SK-N-SH (cell line): Measurements from ENCODE around the gene SLC22A23. TPM values are rescaled to one million over a fixed set of nuclear protein-coding genes. Genes with fewer than 3 reads are reported as not detected.

Experiments
- CTCF ChIA-PET: fragments of 300-600, 350-600 bp; formaldehyde crosslinking; extraction: SDS; loops from one replicate; lab custom pipeline; 2021; lab: Yijun Ruan, JAX
- POLR2A ChIA-PET: fragments of 350-600 bp; sonication (Branson Sonifier 250); formaldehyde crosslinking; extraction: SDS; loops from one replicate; lab custom pipeline; 2020; ENCODE audit warnings: antibody characterized with exemption, inconsistent platforms; lab: Yijun Ruan, JAX
- DNase-seq: peaks from one replicate; pipeline ENCODE4 v3.0.0; 2012
- H2AFZ ChIP-seq: fragments of 200-600 bp; sonication (generic); 2 replicates; pipeline ENCODE4 v1.8.1; 2016; ENCODE audit warnings: antibody characterized with exemption, mild to moderate bottlenecking, low read depth
- H3F3A ChIP-seq: fragments of 200-600 bp; sonication (generic); replicated peaks from 2 replicates; pipeline ENCODE3; 2016; ENCODE audit warnings: antibody characterized with exemption, mild to moderate bottlenecking; ENCODE audit not compliant: insufficient read depth
- H3K27ac ChIP-seq, 2 experiments: fragments of 200-500 bp in 1 of 2; fragments of 200-600 bp in 1 of 2; sonication (Bioruptor generic) in 1 of 2; sonication (generic), shearing (Covaris generic) in 1 of 2; 2 replicates each; pipeline versions ENCODE4 v1.5.1 to v1.6.1; 2014 to 2016; ENCODE audit warnings: low read depth in 2 of 2, inconsistent platforms in 1 of 2, low read length in 1 of 2, mild to moderate bottlenecking in 1 of 2, mixed read lengths in 1 of 2
- H3K27me3 ChIP-seq: fragments of 200-600 bp; sonication (generic), shearing (Covaris generic); 2 replicates; pipeline ENCODE4 v1.6.1; 2016; ENCODE audit warnings: mixed run types; ENCODE audit not compliant: insufficient read depth
- H3K36me3 ChIP-seq, 2 experiments: fragments of 200-500 bp in 1 of 2; fragments of 200-600 bp in 1 of 2; sonication (Bioruptor generic) in 1 of 2; sonication (generic) in 1 of 2; replicated peaks in 1 of 2; 2 replicates each; pipeline versions ENCODE3 to v1.5.1; 2014 to 2016; ENCODE audit warnings: low read length in 1 of 2, mild to moderate bottlenecking in 1 of 2; ENCODE audit not compliant: insufficient read depth in 2 of 2, control insufficient read depth in 1 of 2
- H3K4me1 ChIP-seq, 2 experiments: fragments of 200-500 bp in 1 of 2; fragments of 200-600 bp in 1 of 2; sonication (Bioruptor generic) in 1 of 2; sonication (generic), shearing (Covaris generic) in 1 of 2; 2 replicates each; pipeline versions ENCODE4 v1.5.1 to v1.6.1; 2014 to 2016; ENCODE audit warnings: low read depth in 1 of 2, low read length in 1 of 2, mixed run types in 1 of 2; ENCODE audit not compliant: insufficient read depth in 2 of 2, control insufficient read depth in 1 of 2
- H3K4me2 ChIP-seq: fragments of 200-600 bp; sonication (generic), shearing (Covaris generic); 2 replicates; pipeline ENCODE4 v1.6.1; 2017; ENCODE audit warnings: mixed run types
- H3K4me3 ChIP-seq, 2 experiments: fragments of 200-500 bp in 1 of 2; fragments of 200-600 bp in 1 of 2; sonication (Bioruptor generic) in 1 of 2; sonication (generic), shearing (Covaris generic) in 1 of 2; 2 replicates each; pipeline versions ENCODE4 v1.5.1 to v1.8.1; 2014 to 2016; ENCODE audit warnings: low read depth in 2 of 2, inconsistent platforms in 1 of 2, low read length in 1 of 2, mild to moderate bottlenecking in 1 of 2, mixed read lengths in 1 of 2, moderate library complexity in 1 of 2
- H3K79me2 ChIP-seq: fragments of 200-600 bp; sonication (generic); 2 replicates; pipeline ENCODE4 v1.8.1; 2017; ENCODE audit warnings: mild to moderate bottlenecking; ENCODE audit not compliant: insufficient read depth
- H3K9ac ChIP-seq: fragments of 200-600 bp; sonication (generic); 2 replicates; pipeline ENCODE4 v1.6.1; 2017; ENCODE audit warnings: mixed run types
- H3K9me2 ChIP-seq: fragments of 200-600 bp; sonication (generic); 2 replicates; pipeline ENCODE4 v1.6.1; 2017; ENCODE audit warnings: mixed run types
- H3K9me3 ChIP-seq: fragments of 200-600 bp; sonication (generic); 2 replicates; pipeline ENCODE4 v1.6.1; 2017; ENCODE audit warnings: mixed run types, mild to moderate bottlenecking, moderate library complexity
- H4K20me1 ChIP-seq: fragments of 200-600 bp; sonication (generic); 2 replicates; pipeline ENCODE4 v1.6.1; 2017; ENCODE audit warnings: mild to moderate bottlenecking, mixed run types; ENCODE audit not compliant: insufficient read depth
- FOXJ3 ChIP-seq: sonication (generic); formaldehyde crosslinking; IDR thresholded peaks from 2 replicates; pipeline ENCODE4 v1.5.1; 2020; ENCODE audit warnings: mild to moderate bottlenecking, missing genetic modification reagents
- GATA2 ChIP-seq: sonication (generic); formaldehyde crosslinking; IDR thresholded peaks from 2 replicates; pipeline ENCODE4 v1.5.0; 2020; ENCODE audit warnings: mild to moderate bottlenecking, missing genetic modification reagents
- NFIC ChIP-seq: IDR thresholded peaks from 2 replicates; pipeline ENCODE4 v1.4.0; 2012; ENCODE audit warnings: borderline replicate concordance
- POLR2AphosphoS5 ChIP-seq: IDR thresholded peaks from 2 replicates; pipeline ENCODE4 v1.6.1; 2012; ENCODE audit warnings: low read depth, low read length
- RCOR1 ChIP-seq: fragments of 150-350 bp; IDR thresholded peaks from 2 replicates; pipeline ENCODE4 v1.6.1; 2017; ENCODE audit warnings: antibody characterized with exemption, low read length
- REST ChIP-seq: IDR thresholded peaks from 2 replicates; pipeline ENCODE4 v1.6.1; 2012; ENCODE audit warnings: mild to moderate bottlenecking, low read depth, low read length, moderate library complexity
- WGBS: methylation state at CpG from one replicate; pipeline ENCODE4 v1.1.6; 2017; ENCODE audit warnings: low lambda C conversion rate; 5-methylcytosine and 5-hydroxymethylcytosine counted together
- polyA plus RNA-seq, 3 experiments: library from polyadenylated mRNA; depleted of rRNA; stranded (reverse); fragments of >200 nt; gene quantifications; 2 replicates each; pipeline ENCODE4 v1.2.3, GENCODE V29; 2012

Gene SLC22A23
- polyA plus RNA-seq, 1 of the 3 experiments (the other 2 are of a cell fraction): not detected

DNA sequence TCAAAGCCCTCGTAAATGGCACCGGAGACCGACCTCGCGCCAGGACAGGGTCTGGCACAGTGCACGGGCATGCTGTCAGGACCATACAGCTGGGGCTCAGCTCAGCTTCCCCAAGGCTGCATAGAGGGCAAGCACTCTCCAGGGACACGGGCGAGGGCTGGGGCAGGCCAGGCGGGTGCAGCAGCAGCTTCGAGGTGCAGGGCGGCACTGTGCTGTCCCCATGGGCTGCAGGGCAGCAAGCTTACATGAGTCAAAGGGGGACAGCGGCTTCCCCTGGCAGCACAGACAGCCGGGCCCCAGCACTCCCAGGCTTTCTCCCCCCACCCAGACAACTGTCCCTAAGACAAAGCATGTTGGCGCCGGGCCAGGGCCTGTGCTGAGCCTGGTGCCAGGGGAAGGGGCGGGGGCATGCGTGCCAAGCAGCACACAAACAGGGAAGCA, 172.4 kb downstream of the SLC22A23 start:
- Histone ChIP-seq H3F3A (no peaks in the 10 kb centered on the region), H3K4me2 (no peak overlapping the region), H3K4me3 (no peak overlapping the region), H3K79me2 (no peaks in the 10 kb centered on the region), H3K9me3 (no peaks in the 10 kb centered on the region), H3K4me1 (peaks cover 7 to 14% of the 10 kb centered on the region in 2 experiments; a peak in 2 of 4 replicates), H3K27me3 (no peaks in the 10 kb centered on the region), H3K36me3 (no peaks in the 10 kb centered on the region), H3K9me2 (no peaks in the 10 kb centered on the region), H3K9ac (no peak overlapping the region), H2AFZ (no peak overlapping the region), H3K27ac (no peak overlapping the region), H4K20me1 (peaks cover 8% of the 10 kb centered on the region; the same call in 1 of the 2 replicates)
- ChIA-PET CTCF (interaction anchor here (0.5 to 7.2 kb wide), 3 partner anchors 14 to 706 kb away, joined by 3 to 158 read pairs (median 4); no protein-coding TSS in a partner anchor), POLR2A (no interaction called here)
- 89% methylated on average over 7 of the region's 17 CpGs for WGBS
- TF ChIP-seq GATA2 (CRISPR knock-in tag) (no peak), POLR2AphosphoS5 (no peak), REST (no peak)
- peak; percentile 75 for DNase-seq

DNA sequence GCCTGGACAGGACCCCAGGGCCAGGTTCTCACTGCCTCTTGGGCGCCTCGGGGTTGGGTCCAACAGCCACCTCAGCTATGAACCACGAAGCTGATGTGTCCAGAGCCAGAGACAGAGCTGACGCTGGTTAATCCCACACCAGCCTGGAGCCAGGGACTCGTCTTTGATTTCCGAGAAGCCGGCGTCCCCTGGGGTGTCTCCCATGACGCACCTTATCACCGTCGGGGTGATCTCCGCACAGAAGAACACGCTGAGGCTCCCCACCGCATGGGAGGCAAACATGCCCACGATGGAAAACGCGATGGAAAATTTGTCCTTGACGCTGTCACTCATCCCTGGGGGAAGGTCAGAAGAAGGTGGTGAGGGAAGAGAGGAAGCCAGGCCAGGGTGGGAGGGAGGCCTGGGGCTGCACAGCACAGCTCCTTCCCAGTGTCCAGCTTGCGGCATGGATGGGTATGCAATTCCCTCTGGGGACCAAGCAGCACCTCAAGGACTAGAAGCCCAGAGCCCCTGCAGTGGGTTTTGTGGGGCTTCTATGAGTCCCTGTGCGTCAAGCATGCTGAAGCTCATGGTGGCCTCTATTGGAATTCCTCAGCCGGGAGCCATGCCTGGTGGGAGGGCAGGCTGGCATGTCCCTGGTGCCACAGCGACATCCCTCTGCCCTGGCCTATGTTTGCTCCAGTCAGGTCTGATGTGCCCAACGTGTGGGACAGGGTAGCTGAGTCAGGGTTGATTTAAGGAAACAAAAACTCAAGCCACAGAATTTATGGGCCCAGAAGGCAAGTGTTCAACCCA, 173.0 kb downstream of the SLC22A23 start:
- Histone ChIP-seq H2AFZ (no peak overlapping the region), H3K9me2 (no peaks in the 10 kb centered on the region), H3K4me1 (peaks cover 7 to 14% of the 10 kb centered on the region in 2 experiments; a peak in 2 of 4 replicates), H4K20me1 (peaks cover 8% of the 10 kb centered on the region; the same call in 1 of the 2 replicates), H3K4me2 (no peak overlapping the region), H3K27me3 (no peaks in the 10 kb centered on the region), H3K79me2 (no peaks in the 10 kb centered on the region), H3K9me3 (no peaks in the 10 kb centered on the region), H3K4me3 (no peak overlapping the region), H3K9ac (no peak overlapping the region), H3K36me3 (no peaks in the 10 kb centered on the region), H3K27ac (no peak overlapping the region), H3F3A (no peaks in the 10 kb centered on the region)
- POLR2A ChIA-PET: no interaction called here
- no peak for DNase-seq
- WGBS: 93% methylated on average over 18 of the region's 23 CpGs
- TF ChIP-seq RCOR1 (no peak), FOXJ3 (CRISPR knock-in tag) (no peak), NFIC (no peak)
- CTCF ChIA-PET: interaction anchor here (1.6 to 7.2 kb wide), 2 partner anchors 448 to 707 kb away, joined by 4 to 158 read pairs; no protein-coding TSS in a partner anchor
